Kidney glomerular epithelial cell (primary cell): ENCODE results near the gene NOM1.
"Not testable (repeated sequence)": the region's sequence is repeated elsewhere in the genome, so short reads cannot be mapped to it uniquely, and the experiment has no call there.

Experiments
- DNase-seq: peaks from one replicate; lab custom pipeline; 2025; lab: John Stamatoyannopoulos, UW

Gene NOM1

DNA sequence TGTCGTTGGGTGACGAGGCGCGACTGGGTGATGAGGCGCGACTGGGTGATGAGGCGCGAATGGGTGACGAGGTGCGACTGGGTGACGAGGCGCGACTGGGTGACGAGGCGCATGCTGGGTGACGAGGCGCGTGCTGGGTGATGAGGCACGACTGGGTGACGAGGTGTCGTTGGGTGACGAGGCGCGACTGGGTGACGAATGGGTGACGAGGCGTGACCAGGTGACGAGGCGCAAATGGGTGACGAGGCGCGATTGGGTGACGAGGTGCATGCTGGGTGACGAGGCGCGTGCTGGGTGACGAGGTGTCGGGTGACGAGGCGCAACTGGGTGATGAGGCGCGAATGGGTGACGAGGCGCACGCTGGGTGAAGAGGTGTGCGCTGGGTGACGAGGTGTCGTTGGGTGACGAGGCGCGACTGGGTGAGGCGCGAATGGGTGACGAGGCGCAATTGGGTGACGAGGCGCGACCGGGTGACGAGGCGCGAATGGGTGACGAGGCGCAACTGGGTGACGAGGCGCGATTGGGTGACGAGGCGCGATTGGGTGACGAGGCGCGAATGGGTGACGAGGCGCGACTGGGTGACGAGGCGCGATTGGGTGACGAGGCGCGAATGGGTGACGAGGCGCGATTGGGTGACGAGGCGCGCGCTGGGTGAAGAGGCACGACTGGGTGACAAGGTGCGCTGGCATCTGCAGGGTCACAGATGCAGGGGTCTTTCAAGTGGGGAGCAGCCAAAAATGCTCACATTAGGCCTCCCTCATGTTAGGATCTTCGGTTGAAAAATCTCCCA, 7.9 kb upstream of the NOM1 start:
- no peak for DNase-seq

- DNase-seq, result no peak
These were observed 6.8 kb upstream of the NOM1 start for GRCh38 chr7:156942708-156943090.

DNA sequence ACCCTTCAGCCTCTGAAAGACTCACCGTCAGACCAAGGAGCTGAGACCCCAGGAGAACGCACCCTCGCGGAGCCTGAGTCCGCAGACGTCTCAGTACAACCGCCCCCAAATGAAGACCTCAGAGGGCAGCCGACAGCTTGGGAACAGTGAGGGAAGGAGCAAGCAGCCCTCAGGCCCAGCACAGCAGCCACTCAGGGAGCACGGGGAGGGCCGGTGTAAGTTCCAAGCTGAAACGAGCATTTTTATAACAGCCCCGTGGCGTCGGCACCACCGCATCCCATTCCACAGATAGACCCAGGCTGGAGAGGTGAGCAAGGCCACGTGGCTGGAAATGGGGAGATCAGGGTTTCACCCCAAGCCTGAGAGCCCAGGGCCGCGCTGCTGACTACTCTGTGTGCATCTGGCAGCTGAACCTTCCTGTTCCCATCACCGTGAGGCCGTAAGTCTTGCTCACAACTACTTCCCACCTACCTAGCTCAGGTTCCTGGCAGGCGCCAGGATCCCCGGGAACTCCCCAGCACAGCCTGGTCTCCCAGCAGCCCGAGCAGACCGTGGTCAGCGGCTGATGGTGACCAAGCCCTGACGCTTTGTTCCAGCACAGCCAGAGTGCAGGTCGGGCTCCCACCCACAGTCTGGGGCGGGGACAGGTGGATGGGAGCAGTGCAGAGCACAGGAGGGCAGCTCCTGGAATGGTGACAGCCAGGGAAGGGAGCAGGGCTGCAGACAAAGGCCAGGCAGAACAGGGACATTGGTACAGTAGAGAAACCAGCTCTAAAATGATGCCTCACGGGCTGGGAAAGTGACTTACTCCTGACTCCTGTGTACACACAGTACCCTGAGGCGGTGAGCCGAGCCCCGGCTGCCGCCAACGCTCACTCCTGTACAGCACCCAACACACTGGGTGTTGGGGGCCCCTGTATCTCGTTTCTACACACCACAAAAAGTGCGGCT, 6.1 kb upstream of the NOM1 start:
- DNase-seq, result no peak

DNA sequence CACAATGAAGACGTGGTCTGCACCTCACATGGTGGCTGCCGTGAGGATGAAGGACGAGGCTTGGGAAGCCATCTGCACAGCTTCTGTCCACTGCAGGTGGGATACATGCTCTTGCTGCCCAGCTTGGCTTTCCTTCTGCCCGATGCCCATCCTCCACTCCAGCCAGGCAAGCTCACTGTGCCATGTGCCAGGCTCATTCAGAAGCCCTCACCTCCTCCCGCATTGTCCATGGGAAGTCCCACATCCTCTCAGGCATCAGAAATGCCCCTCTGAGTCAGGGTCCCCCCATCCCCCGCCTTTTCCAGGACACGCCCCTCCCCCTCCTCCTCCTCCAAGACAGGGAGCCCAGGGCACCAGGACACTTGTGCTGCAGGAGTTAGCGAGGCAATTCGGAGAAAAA, 4.6 kb upstream of the NOM1 start:
- no peak for DNase-seq

DNA sequence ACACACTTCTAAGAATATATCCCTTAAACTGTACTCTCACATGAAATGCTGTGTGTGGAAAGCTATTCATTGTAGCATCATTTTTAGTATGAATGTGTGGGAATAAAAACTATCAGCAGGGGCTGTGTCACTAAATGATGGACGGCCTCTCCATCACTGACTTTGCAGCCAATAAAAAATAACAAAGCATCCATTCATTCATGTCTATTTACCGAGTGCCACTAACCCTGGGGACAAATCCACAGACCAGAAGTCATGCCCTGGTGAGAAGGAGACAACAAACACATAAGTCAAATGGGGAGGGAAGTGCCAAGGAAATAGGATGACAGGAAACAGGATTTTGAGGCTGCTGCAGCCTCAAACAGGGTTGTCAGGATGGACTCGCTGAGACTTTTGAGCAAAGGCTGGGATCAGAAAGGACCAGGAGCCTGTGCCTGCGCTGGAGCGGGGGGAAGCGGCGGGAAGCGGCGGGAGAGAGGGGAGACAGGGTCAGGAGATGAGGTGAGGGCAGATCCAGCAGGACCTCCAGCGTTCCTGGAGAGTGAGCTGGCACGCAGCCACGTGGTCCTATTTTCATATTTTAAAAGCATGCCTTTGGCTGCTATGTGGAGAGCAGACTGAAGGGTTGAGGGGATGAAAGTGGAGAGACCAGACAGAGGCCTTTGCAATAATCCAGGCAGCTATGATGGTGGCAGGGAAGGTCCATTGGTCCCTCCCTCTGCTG, 2.2 kb upstream of the NOM1 start:
- DNase-seq, result no peak

- DNase-seq, result no peak
These were observed 1.2 kb upstream of the NOM1 start for GRCh38 chr7:156948361-156948760.

DNA sequence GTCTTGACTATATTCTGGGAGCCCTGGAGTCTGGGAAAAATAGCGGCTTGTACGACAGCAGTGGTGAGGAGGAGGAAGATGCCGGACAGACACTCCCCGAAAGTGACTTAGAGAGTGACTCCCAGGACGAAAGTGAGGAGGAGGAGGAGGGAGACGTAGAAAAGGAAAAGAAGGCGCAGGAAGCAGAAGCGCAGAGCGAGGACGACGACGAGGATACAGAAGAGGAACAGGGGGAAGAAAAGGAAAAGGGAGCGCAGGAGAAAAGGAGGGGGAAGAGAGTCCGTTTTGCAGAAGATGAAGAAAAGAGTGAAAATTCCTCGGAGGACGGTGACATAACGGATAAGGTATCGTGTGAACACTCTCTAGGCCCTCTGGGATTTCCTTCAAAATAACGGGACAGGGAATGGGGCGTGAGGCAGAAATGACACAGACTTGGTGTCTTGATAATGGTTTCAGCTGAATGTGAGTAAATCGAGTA, 908 bp downstream of the NOM1 start:
- DNase-seq, result no peak

DNA sequence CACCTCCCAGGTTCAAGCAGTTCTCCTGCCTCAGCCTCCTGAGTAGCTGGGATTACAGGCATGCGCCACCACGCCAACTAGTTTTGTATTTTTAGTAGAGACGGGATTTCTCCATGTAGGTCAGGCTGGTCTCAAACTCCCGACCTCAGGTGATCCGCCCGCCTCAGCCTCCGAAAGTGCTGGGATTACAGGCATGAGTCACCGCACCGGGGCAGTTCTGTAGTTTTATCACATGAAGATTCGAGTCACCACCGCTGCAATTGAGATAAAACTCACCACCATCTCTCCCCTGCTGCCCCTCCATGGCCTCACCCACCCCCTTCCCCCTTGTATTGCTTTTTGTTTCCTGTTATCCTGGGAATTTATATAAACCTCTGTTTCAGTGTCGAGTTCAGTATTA, 3.7 kb downstream of the NOM1 start:
- not testable (repeated sequence) for DNase-seq

DNA sequence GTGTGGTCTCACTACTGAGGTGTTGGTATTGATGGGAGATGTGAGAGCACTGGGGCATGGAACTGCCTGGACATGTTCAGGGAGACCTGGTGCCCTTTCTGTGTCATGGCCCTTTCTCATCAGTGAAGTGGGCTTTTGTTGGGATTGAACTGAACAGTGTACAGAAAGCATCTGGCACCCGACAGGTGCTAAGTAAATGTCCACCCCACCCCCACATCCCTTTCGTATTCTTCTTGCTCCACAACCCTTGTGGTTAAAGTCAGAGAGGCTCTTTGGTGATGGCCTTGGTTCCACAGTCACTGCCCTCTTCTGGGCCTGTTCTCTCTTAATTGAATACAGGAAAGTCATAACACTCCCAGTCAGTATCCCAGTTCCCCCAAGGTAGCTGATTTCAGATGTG, 5.4 kb downstream of the NOM1 start:
- DNase-seq, result no peak

DNA sequence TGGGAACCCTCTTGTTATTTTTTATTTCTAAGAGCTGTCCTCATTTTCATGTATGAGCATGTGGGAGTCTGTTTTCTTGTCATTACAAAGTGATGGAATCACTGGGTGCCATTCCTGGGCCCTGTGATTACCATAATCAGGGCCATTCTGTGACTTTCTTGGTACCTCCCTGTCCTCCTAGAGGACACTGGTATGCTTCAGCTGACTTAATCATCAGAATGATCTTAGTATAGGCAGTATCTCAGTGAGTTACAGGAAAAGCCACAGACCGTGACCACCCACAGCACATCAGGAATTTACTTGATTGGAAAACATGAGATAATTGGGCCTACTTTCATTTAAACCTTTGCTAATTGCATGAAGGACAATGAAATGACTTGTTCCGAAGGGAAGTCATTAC, 7.2 kb downstream of the NOM1 start:
- DNase-seq, result peak; percentile 35

GRCh38 chr7:156962145-156962544, 12.6 kb downstream of the NOM1 start:
- no peak for DNase-seq

GRCh38 chr7:156962897-156963296, 13.4 kb downstream of the NOM1 start:
- DNase-seq, result no peak

DNA sequence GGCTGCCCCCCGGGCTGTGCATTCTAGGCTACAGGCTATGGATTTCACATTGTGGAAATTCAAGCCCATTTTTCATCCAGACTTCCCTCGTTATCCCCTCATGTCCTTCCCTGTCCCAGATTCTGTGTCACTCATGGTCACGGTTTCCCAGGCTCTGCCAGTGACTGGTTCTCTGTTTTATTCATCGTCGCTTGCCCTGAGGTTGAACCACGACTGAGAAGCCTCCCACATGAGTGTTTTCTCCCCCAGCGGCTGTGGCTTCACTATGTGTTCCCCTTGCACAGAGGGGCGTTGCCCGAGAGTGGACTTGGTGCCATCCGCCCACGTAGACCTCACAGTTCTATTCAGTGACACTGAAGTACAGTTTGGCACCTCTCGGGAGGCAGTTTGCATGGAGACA, 14.0 kb downstream of the NOM1 start:
- DNase-seq, result no peak

GRCh38 chr7:156964971-156965370, 15.5 kb downstream of the NOM1 start:
- no peak for DNase-seq

DNA sequence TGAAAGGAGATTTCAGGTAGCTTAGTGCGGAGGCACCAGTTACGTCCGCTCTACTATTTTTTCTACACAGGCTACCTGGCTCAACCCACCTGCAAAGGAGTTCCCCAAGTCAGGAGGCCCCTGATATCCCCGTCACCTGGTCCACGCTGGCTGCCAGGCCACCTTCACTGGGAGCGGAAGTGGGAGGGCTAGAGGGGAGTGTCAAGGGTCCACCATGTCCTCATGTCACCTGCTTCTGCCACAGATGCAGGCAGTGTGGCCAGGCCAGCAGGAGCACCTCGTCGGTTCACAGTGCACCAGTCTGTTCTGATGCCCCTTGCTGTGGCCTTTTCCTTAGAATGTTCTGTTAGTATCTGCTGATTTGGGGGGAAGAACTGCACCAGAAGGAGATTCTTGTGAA, 16.9 kb downstream of the NOM1 start:
- DNase-seq, result no peak

GRCh38 chr7:156968183-156968582, 18.7 kb downstream of the NOM1 start:
- DNase-seq, result no peak

- no peak for DNase-seq
These were observed 20.5 kb downstream of the NOM1 start for GRCh38 chr7:156969972-156970420.

DNA sequence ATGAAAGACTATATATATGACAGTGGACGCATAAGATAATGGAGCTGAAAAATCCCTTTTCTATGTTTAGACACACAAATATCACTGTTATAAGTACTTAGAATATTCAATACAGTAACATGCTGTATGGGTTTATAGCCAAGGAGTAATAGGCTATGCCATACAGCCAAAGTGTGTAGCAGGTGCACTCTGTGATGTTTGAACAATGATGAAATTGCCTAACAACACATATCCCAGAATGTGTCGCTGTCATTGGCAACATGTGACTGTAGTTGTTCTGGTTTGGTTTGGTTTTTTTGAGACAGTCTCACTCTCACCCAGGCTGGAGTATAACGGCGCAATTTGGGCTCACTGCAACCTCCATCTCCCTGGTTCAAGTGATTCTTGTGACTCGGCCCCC, 26.1 kb downstream of the NOM1 start:
- no peak for DNase-seq

- DNase-seq, result no peak
These were observed 29.6 kb downstream of the NOM1 start for GRCh38 chr7:156979007-156979606.

DNA sequence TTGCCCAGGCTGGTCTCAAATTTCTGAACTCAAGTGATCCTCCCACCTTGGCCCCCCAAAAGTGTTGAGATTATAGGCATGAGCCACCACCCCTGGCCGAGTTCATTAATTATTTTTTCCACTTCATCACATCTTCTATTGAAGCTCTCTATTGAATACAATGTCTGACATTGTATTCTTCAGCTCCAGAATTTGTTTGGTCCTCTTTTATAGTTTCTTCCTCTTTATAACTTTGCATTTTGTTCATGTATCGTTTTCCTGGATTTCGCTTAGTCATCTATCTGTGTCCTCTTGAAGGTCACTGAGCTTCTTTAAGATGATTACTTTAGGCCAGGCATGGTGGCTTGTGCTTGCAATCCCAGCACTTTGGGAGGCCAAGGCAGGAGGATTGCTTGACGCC, 30.2 kb downstream of the NOM1 start:
- DNase-seq, result no peak

DNA sequence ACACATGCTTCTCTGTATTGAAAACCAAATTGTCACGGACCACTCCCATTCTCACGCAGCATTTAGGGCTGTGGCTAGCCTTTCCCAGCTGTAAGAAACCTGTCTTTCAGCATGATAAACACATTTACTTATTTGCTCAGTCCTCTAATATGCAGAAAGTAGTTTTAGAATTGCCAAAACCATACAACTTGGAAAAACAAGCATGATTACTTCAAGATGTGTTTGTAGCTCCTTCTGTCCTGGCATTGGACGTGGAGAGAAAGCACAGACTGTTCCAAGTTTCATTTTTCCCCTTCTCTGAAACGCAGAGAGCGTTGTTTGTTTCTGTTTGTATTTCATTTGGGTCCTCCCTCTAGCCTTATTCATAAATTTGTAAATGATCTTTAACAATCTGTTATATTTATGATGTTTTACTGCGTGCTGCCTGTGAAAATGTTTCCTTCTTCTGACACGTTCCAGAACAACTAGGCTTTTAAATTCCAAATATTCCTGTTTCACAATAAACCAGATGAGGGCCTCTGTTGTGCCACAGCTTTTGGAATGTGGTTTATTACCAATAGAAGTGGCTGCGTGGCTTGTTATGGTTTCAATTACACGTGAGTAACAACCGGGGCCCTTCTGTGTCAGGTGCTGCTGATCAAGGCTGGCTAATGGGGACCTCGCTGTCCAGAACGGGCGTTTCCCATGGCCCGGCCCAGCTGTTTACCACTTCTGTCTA, 34.8 kb downstream of the NOM1 start:
- no peak for DNase-seq
